ENCODE data around the gene BAZ2B. TPM values are rescaled to one million over a fixed set of nuclear protein-coding genes. Genes with fewer than 3 reads are reported as not detected.

BAZ2B gene
- total RNA-seq, 1 donor from 2014 or later: 69.8 TPM

DNA sequence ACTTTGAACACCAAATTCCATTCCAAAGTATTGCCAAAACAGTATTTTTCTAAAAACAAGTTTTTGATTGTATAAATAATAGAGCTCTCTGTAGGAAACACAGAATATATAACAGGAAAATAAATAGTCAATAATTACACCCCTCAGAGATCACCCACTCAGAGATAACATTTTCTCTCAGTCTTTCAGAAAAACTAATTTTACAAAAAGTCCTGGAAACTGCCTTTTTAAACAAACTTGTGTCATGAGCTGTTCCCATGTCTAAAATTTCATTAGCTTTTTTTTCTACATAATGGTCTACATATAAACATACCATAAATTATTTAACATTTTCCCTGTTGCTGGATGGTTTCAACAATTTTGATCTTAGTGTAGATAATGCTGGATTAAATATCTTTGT lies 328.6 kb downstream of the BAZ2B start:
- no peak overlapping the region for H3K27ac Mint-ChIP-seq (ENCODE audit: unreplicated experiment)
- no peaks in the 10 kb centered on the region for H3K27me3 Mint-ChIP-seq (ENCODE audit: low read depth, unreplicated experiment)
- Histone ChIP-seq H3K36me3 (ENCODE audit: insufficient read depth, low read length) (no peaks in the 10 kb centered on the region), H3K4me3 (ENCODE audit: insufficient read depth, low read depth, low read length) (no peak overlapping the region), H3K9ac (ENCODE audit: low read length) (no peak overlapping the region), H3K4me2 (ENCODE audit: low read length) (no peak overlapping the region), H2AFZ (ENCODE audit: low read depth, low read length) (no peak overlapping the region), H3K27me3 (ENCODE audit: insufficient read depth, low read length) (no peaks in the 10 kb centered on the region), H3K79me2 (ENCODE audit: insufficient read depth, low read length) (no peaks in the 10 kb centered on the region), H4K20me1 (ENCODE audit: insufficient read depth, low read length) (no peaks in the 10 kb centered on the region), H3K4me1 (ENCODE audit: insufficient read depth, low read length) (peaks cover 20% of the 10 kb centered on the region), H3K9me3 (ENCODE audit: insufficient read depth, low read depth, low read length) (no peaks in the 10 kb centered on the region), H3K27ac (ENCODE audit: low read depth, low read length) (no peak overlapping the region)
- DNase-seq (ENCODE audit: low read depth) (no peak), FAIRE-seq (no peak)
- H3K4me3 Mint-ChIP-seq (ENCODE audit: unreplicated experiment): peak overlapping the region; percentile 86
- H3K36me3 Mint-ChIP-seq (ENCODE audit: low read depth, unreplicated experiment): no peaks in the 10 kb centered on the region
- peaks cover 13% of the 10 kb centered on the region for H3K4me1 Mint-ChIP-seq (ENCODE audit: low read depth, unreplicated experiment)
- H3K9me3 Mint-ChIP-seq (ENCODE audit: unreplicated experiment): no peaks in the 10 kb centered on the region
- no peak for TF ChIP-seq CTCF (IDR thresholded peaks at IDR 0.05; ENCODE audit: insufficient read depth, low read depth, low read length)
- TF ChIP-seq EZH2 (IDR thresholded peaks at IDR 0.05; ENCODE audit: insufficient read depth, low read length): no peak

GRCh38 chr2:159286709-159287441 lies 329.5 kb downstream of the BAZ2B start:
- no peaks in the 10 kb centered on the region for H3K27me3 Mint-ChIP-seq (ENCODE audit: low read depth, unreplicated experiment)
- peak overlapping the region; percentile 78 for H3K4me3 ChIP-seq (ENCODE audit: insufficient read depth, low read depth, low read length)
- no peak for FAIRE-seq
- peak overlapping the region; percentile 99 for H2AFZ ChIP-seq (ENCODE audit: low read depth, low read length)
- H3K9ac ChIP-seq (ENCODE audit: low read length): peak overlapping the region; percentile 84
- no peaks in the 10 kb centered on the region for H3K9me3 Mint-ChIP-seq (ENCODE audit: unreplicated experiment)
- H3K36me3 ChIP-seq (ENCODE audit: insufficient read depth, low read length): no peaks in the 10 kb centered on the region
- H3K27me3 ChIP-seq (ENCODE audit: insufficient read depth, low read length): no peaks in the 10 kb centered on the region
- H3K4me1 ChIP-seq (ENCODE audit: insufficient read depth, low read length): peaks cover 20% of the 10 kb centered on the region
- H3K79me2 ChIP-seq (ENCODE audit: insufficient read depth, low read length): no peaks in the 10 kb centered on the region
- peaks cover 13% of the 10 kb centered on the region for H3K4me1 Mint-ChIP-seq (ENCODE audit: low read depth, unreplicated experiment)
- peak; percentile 68 for DNase-seq (ENCODE audit: low read depth)
- peak overlapping the region; percentile 86 for H3K4me3 Mint-ChIP-seq (ENCODE audit: unreplicated experiment)
- no peaks in the 10 kb centered on the region for H4K20me1 ChIP-seq (ENCODE audit: insufficient read depth, low read length)
- peak overlapping the region; percentile 82 for H3K27ac Mint-ChIP-seq (ENCODE audit: unreplicated experiment)
- no peak for TF ChIP-seq CTCF (IDR thresholded peaks at IDR 0.05; ENCODE audit: insufficient read depth, low read depth, low read length)
- no peak for TF ChIP-seq EZH2 (IDR thresholded peaks at IDR 0.05; ENCODE audit: insufficient read depth, low read length)
- peak overlapping the region; percentile 77 for H3K27ac ChIP-seq (ENCODE audit: low read depth, low read length)
- no peaks in the 10 kb centered on the region for H3K36me3 Mint-ChIP-seq (ENCODE audit: low read depth, unreplicated experiment)
- peak overlapping the region; percentile 95 for H3K4me2 ChIP-seq (ENCODE audit: low read length)
- no peaks in the 10 kb centered on the region for H3K9me3 ChIP-seq (ENCODE audit: insufficient read depth, low read depth, low read length)

Data from astrocyte (in vitro differentiated cells and primary cell).